Large intestine (tissue), 3 donors: ENCODE results near the gene C19orf53. TPM values are rescaled to one million over a fixed set of nuclear protein-coding genes. Genes with fewer than 3 reads are reported as not detected.
A peak's percentile ranks its signal among the peaks of the same experiment; 100 is the strongest.

Source experiments
- DNase-seq, 2 donors: peaks; one replicate each; pipeline versions ENCODE4 v3.0.0 to v3.0.0-alpha.2; 2013
- H3K27ac ChIP-seq: one replicate; pipeline ENCODE4 v1.5.1; 2013; ENCODE audit warnings: low read length
- H3K27me3 ChIP-seq: 2 replicates; pipeline ENCODE4 v1.6.1; 2013; ENCODE audit warnings: low read length; ENCODE audit not compliant: control insufficient read depth, insufficient read depth
- H3K36me3 ChIP-seq: 2 replicates; pipeline ENCODE4 v1.6.1; 2013; ENCODE audit warnings: low read length; ENCODE audit not compliant: control insufficient read depth, insufficient read depth
- H3K4me1 ChIP-seq: one replicate; pipeline ENCODE4 v1.6.1; 2013; ENCODE audit warnings: low read length; ENCODE audit not compliant: control insufficient read depth, insufficient read depth
- H3K4me3 ChIP-seq: one replicate; pipeline ENCODE4 v1.5.1; 2013; ENCODE audit warnings: low read length
- H3K9me3 ChIP-seq: one replicate; pipeline ENCODE4 v1.6.1; 2013; ENCODE audit warnings: mild to moderate bottlenecking, low read depth, low read length, moderate library complexity; ENCODE audit not compliant: control insufficient read depth
- whole genome bisulfite sequencing: methylation state at CpG from one replicate; pipeline ENCODE4 v1.1.5; 2013; ENCODE audit warnings: low lambda C conversion rate; ENCODE audit not compliant: insufficient coverage; 5-methylcytosine and 5-hydroxymethylcytosine counted together
- polyA plus RNA-seq: library from polyadenylated mRNA; unstranded; fragments of 120-200 nt; gene quantifications from one replicate; pipeline ENCODE4 v1.2.1, GENCODE V29; 2013

C19orf53 gene
- polyA plus RNA-seq, 1 donor = 101 TPM

GRCh38 chr19:13807421-13808021 is 33.3 kb downstream of the C19orf53 start:
- DNase-seq = no peak
- no peak overlapping the region for H3K4me3 ChIP-seq
- no peaks in the 10 kb centered on the region for H3K27me3 ChIP-seq
- WGBS = no CpG with 5 or more reads among the region's 3 CpGs
- H3K9me3 ChIP-seq = no peaks in the 10 kb centered on the region
- no peaks in the 10 kb centered on the region for H3K4me1 ChIP-seq
- H3K27ac ChIP-seq = no peak overlapping the region
- peaks cover 10% of the 10 kb centered on the region for H3K36me3 ChIP-seq

- no peak for DNase-seq
- H3K9me3 ChIP-seq = no peaks in the 10 kb centered on the region
- H3K27ac ChIP-seq = no peak overlapping the region
- H3K27me3 ChIP-seq = no peaks in the 10 kb centered on the region
- H3K4me3 ChIP-seq = no peak overlapping the region
- no peaks in the 10 kb centered on the region for H3K4me1 ChIP-seq
- H3K36me3 ChIP-seq = peaks cover 18% of the 10 kb centered on the region
- WGBS = no CpG with 5 or more reads among the region's 34 CpGs
Observed at GRCh38 chr19:13808856-13809255, 34.6 kb downstream of the C19orf53 start.

- Histone ChIP-seq H3K4me1 (peaks cover 9% of the 10 kb centered on the region), H3K36me3 (peaks cover 20% of the 10 kb centered on the region), H3K9me3 (no peaks in the 10 kb centered on the region), H3K27ac (no peak overlapping the region), H3K4me3 (no peak overlapping the region), H3K27me3 (no peaks in the 10 kb centered on the region)
- no CpG with 5 or more reads among the region's 11 CpGs for WGBS
- DNase-seq = no peak
Observed at GRCh38 chr19:13812544-13812943, 38.3 kb downstream of the C19orf53 start.

- H3K36me3 ChIP-seq = peaks cover 20% of the 10 kb centered on the region
- H3K9me3 ChIP-seq = no peaks in the 10 kb centered on the region
- WGBS = no CpG with 5 or more reads among the region's 2 CpGs
- H3K27me3 ChIP-seq = no peaks in the 10 kb centered on the region
- DNase-seq = no peak
- H3K4me1 ChIP-seq = peaks cover 11% of the 10 kb centered on the region
- H3K27ac ChIP-seq = no peak overlapping the region
- no peak overlapping the region for H3K4me3 ChIP-seq
Observed at GRCh38 chr19:13813147-13813546, 38.9 kb downstream of the C19orf53 start.

- Histone ChIP-seq H3K27ac (no peak overlapping the region), H3K4me1 (peaks cover 14% of the 10 kb centered on the region), H3K36me3 (peaks cover 14% of the 10 kb centered on the region), H3K9me3 (no peaks in the 10 kb centered on the region), H3K4me3 (no peak overlapping the region), H3K27me3 (no peaks in the 10 kb centered on the region)
- DNase-seq = no peak
- WGBS = no CpG with 5 or more reads among the region's 21 CpGs
Observed at GRCh38 chr19:13814550-13814949, 40.3 kb downstream of the C19orf53 start.

GRCh38 chr19:13817018-13817614 is 42.9 kb downstream of the C19orf53 start:
- peaks cover 14% of the 10 kb centered on the region for H3K36me3 ChIP-seq
- H3K27ac ChIP-seq = peak overlapping the region; percentile 96
- H3K4me3 ChIP-seq = peak overlapping the region; percentile 69
- no peaks in the 10 kb centered on the region for H3K9me3 ChIP-seq
- H3K4me1 ChIP-seq = peaks cover 14% of the 10 kb centered on the region
- DNase-seq = peak; percentile 95 to 98
- H3K27me3 ChIP-seq = no peaks in the 10 kb centered on the region
- WGBS = no CpG with 5 or more reads among the region's 11 CpGs

- Histone ChIP-seq H3K9me3 (no peaks in the 10 kb centered on the region), H3K4me3 (peak overlapping the region; percentile 69), H3K36me3 (peaks cover 12% of the 10 kb centered on the region), H3K27ac (peak overlapping the region; percentile 96), H3K27me3 (no peaks in the 10 kb centered on the region), H3K4me1 (peaks cover 14% of the 10 kb centered on the region)
- no CpG with 5 or more reads among the region's 35 CpGs for WGBS
- DNase-seq = peak; percentile 89 to 96
Observed at GRCh38 chr19:13817615-13818371, 43.5 kb downstream of the C19orf53 start.

- no peak for DNase-seq
- Histone ChIP-seq H3K27ac (no peak overlapping the region), H3K4me1 (peaks cover 14% of the 10 kb centered on the region), H3K36me3 (peaks cover 12% of the 10 kb centered on the region), H3K27me3 (no peaks in the 10 kb centered on the region), H3K9me3 (no peaks in the 10 kb centered on the region), H3K4me3 (no peak overlapping the region)
- no CpG with 5 or more reads among the region's 11 CpGs for WGBS
Observed at GRCh38 chr19:13819238-13819637, 45.0 kb downstream of the C19orf53 start.

- Histone ChIP-seq H3K4me1 (peaks cover 14% of the 10 kb centered on the region), H3K27me3 (no peaks in the 10 kb centered on the region), H3K4me3 (no peak overlapping the region), H3K9me3 (no peaks in the 10 kb centered on the region), H3K27ac (no peak overlapping the region), H3K36me3 (peaks cover 13% of the 10 kb centered on the region)
- no CpG with 5 or more reads among the region's 2 CpGs for WGBS
- DNase-seq = no peak
Observed at GRCh38 chr19:13821292-13821691, 47.0 kb downstream of the C19orf53 start.

- H3K27me3 ChIP-seq = no peaks in the 10 kb centered on the region
- peaks cover 13% of the 10 kb centered on the region for H3K36me3 ChIP-seq
Observed at GRCh38 chr19:13823256-13823655, 49.0 kb downstream of the C19orf53 start.

More at GRCh38 chr19:13823256-13823655, 49.0 kb downstream of the C19orf53 start:
- Histone ChIP-seq H3K4me3 (no peak overlapping the region), H3K27ac (no peak overlapping the region), H3K9me3 (no peaks in the 10 kb centered on the region), H3K4me1 (peaks cover 5% of the 10 kb centered on the region)
- WGBS = 100% methylated on average over 3 of the region's 8 CpGs
- no peak for DNase-seq
